ENCODE data around the gene SPRY1. TPM values are rescaled to one million over a fixed set of nuclear protein-coding genes. Genes with fewer than 3 reads are reported as not detected.

Gene SPRY1
- total and polyA plus RNA-seq, 9 of the 15 experiments (the other 6 are each of a cell fraction or from before 2014, with no cell fraction given), result 0.18 to 1.9 (median 0.45) TPM; not detected in 1

GRCh38 chr4:123449362-123449761, 52.8 kb downstream of the SPRY1 start:
- intact Hi-C loops (cut with micrococcal nuclease), result no loop called here
- H2AFZ ChIP-seq (ENCODE audit: low read depth, low read length), result no peak overlapping the region
- no peak for TF ChIP-seq TBP (optimal IDR thresholded peaks at IDR 0.05; ENCODE audit: low read depth, low read length)
- TF ChIP-seq ZKSCAN8 (CRISPR knock-in tag; IDR thresholded peaks at IDR 0.05), result no peak
- no peak for TF ChIP-seq BRF2 (IDR thresholded peaks at IDR 0.05; ENCODE audit: borderline replicate concordance, insufficient read depth, insufficient read length)
- no peak for TF ChIP-seq OTX1 (CRISPR knock-in tag; IDR thresholded peaks at IDR 0.05)
- no peak for TF ChIP-seq RUNX1 (IDR thresholded peaks at IDR 0.05; ENCODE audit: low read depth)
- no peak for TF ChIP-seq SMARCC2 (IDR thresholded peaks at IDR 0.05; ENCODE audit: low read depth)
- TF ChIP-seq CEBPG (CRISPR knock-in tag; IDR thresholded peaks at IDR 0.05), result no peak
- no peak for TF ChIP-seq CEBPG (tag; conservative IDR thresholded peaks at IDR 0.05 in 1 of 2, IDR thresholded peaks at IDR 0.05 in 1 of 2)
- no peak for TF ChIP-seq BHLHE40 (IDR thresholded peaks at IDR 0.05; ENCODE audit: low read length)
- POLR2A ChIA-PET, result no interaction called here
- DNase-seq (ENCODE audit: extremely low read depth in 1 of 4, low spot score in 3 of 4) (no peak), FAIRE-seq (peak; percentile 26), ATAC-seq (no peak)
- no peaks in the 10 kb centered on the region for H4K20me1 ChIP-seq (replicated peaks; ENCODE audit: control insufficient read depth, insufficient read depth, low read length)
- H3K4me3 ChIP-seq, result no peak overlapping the region
- H3K9me1 ChIP-seq (ENCODE audit: control insufficient read depth, insufficient read depth, low read length), result no peaks in the 10 kb centered on the region
- H3K4me1 ChIP-seq (replicated peaks in 1 of 2; ENCODE audit: control insufficient read depth in 2 of 2, insufficient read depth in 2 of 2, low read length in 2 of 2), result no peaks in the 10 kb centered on the region; a peak in 3 of 5 replicates
- H3K27ac ChIP-seq (ENCODE audit: extremely low read depth, low read depth, low read length), result no peak overlapping the region
- no peak overlapping the region for H3K9ac ChIP-seq (ENCODE audit: insufficient read depth in 1 of 2, low read depth in 2 of 2, low read length in 2 of 2)
- no peaks in the 10 kb centered on the region for H3K27me3 ChIP-seq (ENCODE audit: control insufficient read depth in 2 of 2, insufficient read depth in 2 of 2, low read length in 2 of 2)
- CTCF ChIA-PET (ENCODE audit: low intra/inter-chr PET ratio), result no interaction called here
- no peaks in the 10 kb centered on the region for H3K9me3 ChIP-seq (replicated peaks; ENCODE audit: control insufficient read depth, insufficient read depth, low read depth, low read length)
- H3K36me3 ChIP-seq (ENCODE audit: control insufficient read depth, insufficient read depth, low read length), result no peaks in the 10 kb centered on the region
- BruUV-seq (replicated peaks), result no TSS peak
- in situ Hi-C loops (cut with MboI), result no loop called here
- H3K4me2 ChIP-seq (ENCODE audit: insufficient read depth, low read length), result no peak overlapping the region
- 1% methylated on average over 5 of the region's 5 CpGs for WGBS (ENCODE audit: insufficient coverage, low coverage, missing lambda C conversion rate)
- H3K79me2 ChIP-seq (ENCODE audit: control insufficient read depth, insufficient read depth, low read length), result no peaks in the 10 kb centered on the region

All from K562 (cell line).